Uterus (tissue), 4 donors: ENCODE results near the gene KCNQ2. TPM values are rescaled to one million over a fixed set of nuclear protein-coding genes. Genes with fewer than 3 reads are reported as not detected.

Experiments
- DNase-seq, 2 donors: peaks; one replicate each; pipeline ENCODE4 v3.0.0-alpha.2; 2019 to 2020
- H3K27ac ChIP-seq, 2 donors: fragments of 200-600 bp; sonication (generic); 1 replicate in 1 of 2; 2 replicates in 1 of 2; pipeline ENCODE4 v1.5.1; 2016 to 2018
- H3K27me3 ChIP-seq, 2 donors: fragments of 200-600 bp; sonication (generic); one replicate each; pipeline ENCODE4 v1.5.1; 2018 to 2019; ENCODE audit warnings: control low read depth in 1 of 2
- H3K36me3 ChIP-seq, 2 donors: fragments of 200-600 bp; sonication (generic); one replicate each; pipeline ENCODE4 v1.5.1; 2019; ENCODE audit warnings: control low read depth in 1 of 2
- H3K4me1 ChIP-seq, 2 donors: fragments of 200-600 bp; sonication (generic); one replicate each; pipeline ENCODE4 v1.5.1; 2018 to 2019; ENCODE audit warnings: control low read depth in 1 of 2
- H3K4me3 ChIP-seq, 2 donors: fragments of 200-600 bp; sonication (generic); 1 replicate in 1 of 2; 2 replicates in 1 of 2; pipeline ENCODE4 v1.5.1; 2018 to 2019; ENCODE audit warnings: mild to moderate bottlenecking in 1 of 2
- H3K9me3 ChIP-seq, 2 donors: fragments of 200-600 bp; sonication (generic); one replicate each; pipeline ENCODE4 v1.5.1; 2019; ENCODE audit warnings: control low read depth in 1 of 2
- CTCF ChIP-seq, 4 experiments: fragments of 200-600 bp in 2 of 4; fragments of 450-650 bp in 2 of 4; sonication (generic) in 2 of 4; IDR thresholded peaks; one replicate each; pipeline ENCODE4 v1.5.1; 2016 to 2019; ENCODE audit warnings: antibody characterized with exemption in 4 of 4, mild to moderate bottlenecking in 2 of 4, moderate library complexity in 1 of 4
- POLR2A ChIP-seq, 2 donors: fragments of 450-650 bp; IDR thresholded peaks; one replicate each; pipeline ENCODE4 v1.6.1; 2016; ENCODE audit warnings: antibody characterized with exemption in 2 of 2, mild to moderate bottlenecking in 1 of 2, moderate library complexity in 1 of 2
- intact Hi-C: fragments of 100-400 bp; cut with DNase I; formaldehyde crosslinking; loops from one replicate; pipeline ENCODE4 v1.15.1; 2023; ENCODE audit warnings: low total_unique reads
- total RNA-seq, 4 donors: library from RNA; depleted of rRNA in 3 of 4; stranded (reverse); fragments of >200 nt in 3 of 4; gene quantifications; one replicate each; pipeline versions ENCODE4 v1.1.0 to v1.2.4, GENCODE V29; 2014 to 2023
- donor health status: DM: yes; HTN: yes; CAD: no.

KCNQ2 gene
- total RNA-seq, 4 donors from 2014 or later = 1.2 to 4.9 TPM; not detected in 2

- Histone ChIP-seq H3K9me3 (peaks cover 0 to 4% of the 10 kb centered on the region in 2 donors), H3K36me3 (no peaks in the 10 kb centered on the region), H3K4me3 (no peak overlapping the region), H3K27me3 (peaks cover 9 to 25% of the 10 kb centered on the region in 2 donors), H3K4me1 (peaks cover 0 to 10% of the 10 kb centered on the region in 2 donors), H3K27ac (no peak overlapping the region)
- TF ChIP-seq CTCF (IDR thresholded peaks at IDR 0.05) (no peak), POLR2A (IDR thresholded peaks at IDR 0.05) (no peak)
- no peak for DNase-seq
- intact Hi-C loops = no loop called here
Measured at GRCh38 chr20:63501818-63502670, 29.6 kb upstream of the KCNQ2 start.

- H3K4me3 ChIP-seq = no peak overlapping the region
- no peak for TF ChIP-seq CTCF (IDR thresholded peaks at IDR 0.05)
- no peak for TF ChIP-seq POLR2A (IDR thresholded peaks at IDR 0.05)
- peaks cover 0 to 4% of the 10 kb centered on the region in 2 donors for H3K9me3 ChIP-seq
- H3K36me3 ChIP-seq = no peaks in the 10 kb centered on the region
- peaks cover 0 to 10% of the 10 kb centered on the region in 2 donors for H3K4me1 ChIP-seq
- DNase-seq = no peak
- intact Hi-C loops = no loop called here
- H3K27me3 ChIP-seq = peaks cover 9 to 25% of the 10 kb centered on the region in 2 donors
- H3K27ac ChIP-seq = no peak overlapping the region
Measured at GRCh38 chr20:63500902-63501817, 28.7 kb upstream of the KCNQ2 start.

GRCh38 chr20:63500151-63500901 is 27.9 kb upstream of the KCNQ2 start:
- H3K4me1 ChIP-seq = peaks cover 0 to 10% of the 10 kb centered on the region in 2 donors
- DNase-seq = no peak
- H3K4me3 ChIP-seq = no peak overlapping the region
- H3K27me3 ChIP-seq = peaks cover 9 to 20% of the 10 kb centered on the region in 2 donors
- TF ChIP-seq POLR2A (IDR thresholded peaks at IDR 0.05) = no peak
- H3K36me3 ChIP-seq = no peaks in the 10 kb centered on the region
- peaks cover 0 to 3% of the 10 kb centered on the region in 2 donors for H3K9me3 ChIP-seq
- intact Hi-C loops = no loop called here
- no peak overlapping the region for H3K27ac ChIP-seq

- H3K27me3 ChIP-seq = peaks cover 9 to 17% of the 10 kb centered on the region in 2 donors
- no peaks in the 10 kb centered on the region for H3K36me3 ChIP-seq
- intact Hi-C loops = no loop called here
- H3K27ac ChIP-seq = no peak overlapping the region
- TF ChIP-seq CTCF (IDR thresholded peaks at IDR 0.05) (no peak), POLR2A (IDR thresholded peaks at IDR 0.05) (no peak)
- no peaks in the 10 kb centered on the region for H3K9me3 ChIP-seq
- peaks cover 0 to 10% of the 10 kb centered on the region in 2 donors for H3K4me1 ChIP-seq
- no peak for DNase-seq
- H3K4me3 ChIP-seq = peak overlapping the region in 1 of 2 donors; percentile 22
Measured at GRCh38 chr20:63499338-63499969, 27.0 kb upstream of the KCNQ2 start.

GRCh38 chr20:63498960-63499337 is 26.5 kb upstream of the KCNQ2 start, which contains the start of gene EEF1A2:
EEF1A2 (minus strand) TSS chr20:63499083; CDS start chr20:63497763, 1,320 bp downstream.
- no peak within 1 kb of the TSS for H3K27ac ChIP-seq
- H3K36me3 ChIP-seq = no peaks in the 10 kb centered on the region
- intact Hi-C loops = no loop called here
- TF ChIP-seq CTCF (IDR thresholded peaks at IDR 0.05) = no peak
- no peak for TF ChIP-seq POLR2A (IDR thresholded peaks at IDR 0.05)
- peaks cover 0 to 10% of the 10 kb centered on the region in 2 donors for H3K4me1 ChIP-seq
- no peak for DNase-seq
- peaks cover 9 to 17% of the 10 kb centered on the region in 2 donors for H3K27me3 ChIP-seq
- peak within 1 kb of the TSS in 1 of 2 donors; percentile 22 for H3K4me3 ChIP-seq
- H3K9me3 ChIP-seq = no peaks in the 10 kb centered on the region
